HG03159 (cell line): ENCODE results near the gene PRKCE.
"Not testable (repeated sequence)": the region's sequence is repeated elsewhere in the genome, so short reads cannot be mapped to it uniquely, and the experiment has no call there.

Experiments
- ATAC-seq: cut with Tn5 transposase; IDR thresholded peaks from one replicate; pipeline ENCODE4 v1.9.1; 2021; ENCODE audit warnings: mild to moderate bottlenecking, moderate library complexity; ENCODE audit not compliant: unreplicated experiment

Gene PRKCE

DNA sequence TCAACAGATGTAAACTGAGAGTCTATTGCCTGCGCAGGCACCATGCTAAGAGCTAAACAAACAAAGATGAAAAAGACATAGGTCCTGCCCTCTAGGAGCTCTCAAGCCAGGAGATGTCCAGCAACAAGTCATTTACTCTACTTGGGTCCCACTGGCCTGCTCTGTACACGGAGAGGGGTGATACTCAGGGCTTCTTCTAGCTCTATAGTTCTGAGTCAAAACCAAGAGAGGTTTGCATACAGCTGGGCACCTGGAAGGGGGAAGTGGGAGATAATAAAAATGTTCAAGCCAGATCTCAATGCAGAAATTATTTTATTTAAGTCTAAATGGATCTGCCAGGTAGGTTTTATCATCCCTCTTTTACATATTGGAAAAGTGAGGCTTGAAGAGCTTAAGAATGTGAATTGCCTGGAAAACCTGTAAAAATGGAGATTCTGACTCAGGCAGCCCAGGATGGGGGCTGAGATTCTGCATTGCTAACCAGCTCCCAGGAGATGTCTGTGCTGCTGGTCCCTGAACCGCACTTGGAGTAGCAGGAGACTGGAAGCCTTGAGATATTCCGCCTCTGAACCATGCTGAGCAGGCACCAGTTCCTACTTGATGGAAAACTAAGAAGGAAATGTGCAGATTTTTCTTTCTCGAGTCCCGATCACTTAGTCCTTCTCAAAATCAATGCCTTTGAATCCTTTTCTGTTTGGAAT, 201.1 kb downstream of the PRKCE start:
- peak; percentile 81 for ATAC-seq

DNA sequence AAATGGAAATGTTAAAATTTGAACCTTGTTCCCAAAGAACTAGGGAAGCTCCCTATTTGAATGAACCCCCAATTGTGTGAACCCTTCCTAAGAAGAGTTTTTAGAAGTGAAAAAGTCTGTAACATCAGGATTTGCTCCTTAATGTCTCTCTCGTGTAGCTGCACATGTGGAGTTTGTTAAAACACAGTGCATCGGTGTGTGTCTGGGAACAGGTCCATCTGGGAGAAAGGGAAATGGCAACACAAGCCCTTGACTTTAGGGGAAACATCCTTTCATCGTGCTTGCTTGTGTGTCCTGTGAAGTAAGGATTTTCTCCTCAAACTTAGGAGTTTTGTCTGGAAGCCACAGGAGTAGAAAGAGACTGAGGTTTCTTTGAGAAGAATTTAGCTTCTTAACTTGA, 203.9 kb downstream of the PRKCE start:
- no peak for ATAC-seq

GRCh38 chr2:45856391-45857274, 205.2 kb downstream of the PRKCE start:
- ATAC-seq: no peak

- ATAC-seq: no peak
These were observed 205.8 kb downstream of the PRKCE start for GRCh38 chr2:45857275-45857609.

- ATAC-seq: no peak
These were observed 206.5 kb downstream of the PRKCE start for GRCh38 chr2:45857867-45858520.

DNA sequence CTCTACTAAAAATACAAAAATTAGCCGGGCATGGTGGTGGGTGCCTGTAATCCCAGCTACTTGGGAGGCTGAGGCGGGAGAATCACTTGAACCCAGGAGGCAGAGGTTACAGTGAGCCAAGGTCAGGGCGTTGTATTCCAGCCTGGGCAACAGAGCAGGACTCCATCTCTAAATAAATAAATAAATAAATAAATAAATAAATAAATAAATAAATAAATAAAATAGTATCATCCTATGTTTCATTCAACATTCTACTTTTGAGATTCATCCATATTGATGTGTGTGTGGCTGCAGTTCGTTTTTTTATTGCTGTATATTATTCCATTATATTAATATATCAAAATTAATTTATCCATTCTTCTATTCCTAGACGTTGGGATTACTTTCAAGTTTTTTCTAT, 207.4 kb downstream of the PRKCE start:
- ATAC-seq: not testable (repeated sequence)

DNA sequence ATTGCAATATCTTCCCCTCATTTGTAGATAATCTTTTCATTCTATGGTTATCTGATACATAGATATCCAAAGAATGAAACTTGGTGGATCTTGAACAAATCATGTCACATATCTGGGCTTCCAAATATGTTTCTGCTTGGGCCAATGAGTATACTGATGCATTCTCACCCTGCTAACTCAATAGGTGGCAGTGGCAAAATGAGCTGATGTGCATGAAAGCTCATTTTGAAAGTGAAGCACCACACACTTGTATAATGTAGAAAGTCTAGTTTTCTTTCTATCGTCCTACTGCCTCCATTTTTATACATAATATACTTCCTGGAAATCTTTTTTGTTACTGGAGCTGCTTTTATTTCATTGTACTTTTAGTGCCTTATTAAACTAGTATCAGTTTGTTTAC, 208.2 kb downstream of the PRKCE start:
- ATAC-seq: no peak

DNA sequence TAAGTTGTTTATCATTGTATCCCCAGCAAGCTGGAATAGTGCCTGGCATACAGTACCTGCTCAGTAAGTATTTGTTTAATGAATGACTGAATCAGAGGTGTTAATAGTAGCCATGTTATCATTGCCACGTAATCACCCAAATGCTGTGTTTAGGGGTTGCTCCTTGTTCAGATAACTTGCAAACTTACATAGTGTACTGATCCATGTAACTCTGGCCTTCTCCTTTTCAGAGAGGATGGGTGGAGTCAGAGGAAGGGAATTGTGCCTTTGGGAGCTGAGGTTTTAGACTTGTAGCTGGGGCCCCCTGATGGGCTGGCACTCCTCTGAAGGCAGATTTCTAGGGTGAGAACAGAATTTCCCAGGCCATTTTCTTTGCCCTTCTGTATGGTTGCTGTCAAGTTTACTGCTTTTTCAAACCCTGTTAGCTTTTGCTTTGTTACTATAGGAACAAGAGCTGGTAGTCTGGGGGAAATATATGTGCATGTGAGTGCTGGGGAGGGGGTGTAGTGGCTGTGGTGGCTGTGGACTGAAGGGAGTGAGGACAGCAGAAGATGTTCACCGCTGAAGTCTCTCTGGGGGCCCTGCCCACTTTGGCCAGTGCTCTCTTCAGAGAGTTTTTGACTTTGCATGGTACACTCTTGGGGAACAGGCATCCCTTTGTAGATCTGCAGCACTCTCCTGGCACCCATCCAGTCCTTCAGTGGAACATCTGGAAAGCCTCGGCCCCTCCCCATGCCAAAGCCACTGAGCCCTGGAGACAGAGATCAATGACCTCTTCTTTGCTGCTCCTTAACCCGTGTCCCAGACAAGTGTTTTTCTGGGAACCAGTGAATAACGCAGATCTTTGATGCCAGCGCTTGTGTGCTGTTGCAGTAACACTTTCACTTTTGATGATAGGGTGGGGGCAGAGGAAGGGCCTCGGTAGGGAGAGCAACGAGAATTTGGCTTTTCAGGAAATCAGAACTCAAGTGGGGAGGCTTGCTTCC, 209.0 kb downstream of the PRKCE start:
- peak; percentile 53 for ATAC-seq

GRCh38 chr2:45862843-45863242, 211.4 kb downstream of the PRKCE start:
- no peak for ATAC-seq

- no peak for ATAC-seq
These were observed 212.6 kb downstream of the PRKCE start for GRCh38 chr2:45864121-45864520.

DNA sequence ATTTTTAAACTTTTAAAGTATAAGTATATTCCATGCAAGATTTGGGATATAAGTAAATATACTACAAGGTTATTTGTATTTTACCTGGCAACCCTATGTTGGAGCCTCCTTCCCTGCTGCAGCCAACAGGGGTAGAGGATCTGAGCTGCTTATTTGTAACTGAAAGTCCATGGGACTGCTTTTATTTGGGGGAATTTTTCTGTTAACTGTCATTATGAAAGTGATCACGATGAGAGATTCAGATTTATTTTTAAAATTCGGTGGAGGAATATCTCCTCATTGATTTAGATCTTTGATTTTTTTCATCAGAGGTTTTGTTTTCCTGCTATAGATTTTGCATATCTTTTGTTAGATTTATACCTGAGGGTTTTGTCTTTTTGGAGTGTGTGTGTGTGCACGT, 215.9 kb downstream of the PRKCE start:
- no peak for ATAC-seq

DNA sequence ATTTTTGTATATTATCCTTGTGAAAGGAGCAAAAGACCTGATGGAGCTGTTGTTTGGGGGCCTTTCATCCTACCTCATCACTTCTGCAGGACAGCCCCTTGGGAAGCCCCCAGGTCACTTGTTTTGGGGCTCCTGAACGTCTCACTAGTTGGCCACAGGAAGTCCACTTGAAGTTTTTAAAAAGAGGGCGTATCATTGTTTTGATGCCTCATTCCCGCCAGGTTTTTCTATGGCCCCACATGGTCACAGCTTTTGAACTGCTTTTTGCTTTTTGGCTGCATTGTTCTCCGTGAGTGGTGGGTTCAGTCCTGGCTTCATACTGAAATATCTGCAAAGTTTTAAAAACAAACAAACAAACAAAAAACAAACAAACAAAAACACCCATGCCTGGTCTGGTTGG, 216.3 kb downstream of the PRKCE start:
- ATAC-seq: no peak

GRCh38 chr2:45869165-45869501, 217.7 kb downstream of the PRKCE start:
- no peak for ATAC-seq

DNA sequence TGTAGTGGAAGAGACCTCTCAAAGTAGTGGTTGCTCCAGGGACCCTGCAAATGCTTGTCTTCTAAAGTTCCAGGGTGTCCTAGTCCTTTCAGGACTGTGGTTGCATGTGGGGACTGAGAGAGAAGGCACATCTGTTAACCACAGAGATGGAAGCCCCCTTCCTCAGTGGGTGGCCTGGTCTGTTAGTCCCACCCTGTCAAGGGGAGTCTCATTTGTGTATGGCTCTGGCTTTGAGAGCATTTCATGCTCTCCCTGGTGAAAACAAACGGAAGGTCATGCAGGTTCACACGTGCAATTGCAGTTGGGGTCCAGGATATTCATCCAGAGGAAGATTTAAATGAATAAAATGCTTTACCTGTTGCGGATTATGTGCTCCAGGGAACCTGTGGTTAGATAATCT, 219.6 kb downstream of the PRKCE start:
- no peak for ATAC-seq

DNA sequence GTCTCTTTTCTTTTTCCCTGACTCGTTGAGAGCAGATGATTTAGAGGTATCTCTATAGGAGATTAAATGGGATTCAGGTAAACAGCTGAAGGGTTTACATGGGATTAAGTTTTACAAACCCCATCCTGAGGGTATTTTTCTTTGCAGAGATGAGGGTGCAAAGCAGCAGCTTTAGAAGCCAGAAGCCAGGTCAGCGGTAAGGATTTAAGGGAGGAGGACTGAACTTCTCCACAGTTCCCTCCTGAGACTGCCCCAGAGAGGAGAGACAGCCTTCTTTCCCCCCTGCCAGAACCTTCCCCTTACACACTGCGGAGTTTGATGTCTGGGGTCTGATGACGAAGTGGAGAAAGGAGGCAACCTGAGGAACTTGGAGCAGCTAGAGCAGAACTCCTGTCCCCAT, 220.1 kb downstream of the PRKCE start:
- ATAC-seq: no peak

DNA sequence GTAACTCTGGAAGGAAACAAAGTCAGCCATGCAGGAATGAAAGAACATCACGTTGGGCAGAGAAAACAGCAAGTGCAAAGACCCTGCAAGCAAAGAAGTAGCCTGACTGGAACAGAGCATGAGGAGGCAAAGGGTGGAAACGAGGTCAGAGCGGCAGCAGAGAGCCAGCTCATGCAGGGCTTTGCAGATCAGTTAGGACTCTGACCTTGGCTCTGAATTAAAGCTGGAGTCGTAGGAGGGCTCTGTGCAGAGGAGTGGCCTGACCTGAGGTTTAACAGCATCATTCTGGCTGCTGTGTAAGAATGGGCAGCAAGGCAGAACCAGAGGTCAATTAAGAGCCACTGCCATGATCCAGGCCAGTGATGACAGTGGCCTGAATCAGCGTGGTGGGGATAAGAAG, 220.7 kb downstream of the PRKCE start:
- ATAC-seq: no peak

- ATAC-seq: no peak
These were observed 222.9 kb downstream of the PRKCE start for GRCh38 chr2:45874344-45874743.

DNA sequence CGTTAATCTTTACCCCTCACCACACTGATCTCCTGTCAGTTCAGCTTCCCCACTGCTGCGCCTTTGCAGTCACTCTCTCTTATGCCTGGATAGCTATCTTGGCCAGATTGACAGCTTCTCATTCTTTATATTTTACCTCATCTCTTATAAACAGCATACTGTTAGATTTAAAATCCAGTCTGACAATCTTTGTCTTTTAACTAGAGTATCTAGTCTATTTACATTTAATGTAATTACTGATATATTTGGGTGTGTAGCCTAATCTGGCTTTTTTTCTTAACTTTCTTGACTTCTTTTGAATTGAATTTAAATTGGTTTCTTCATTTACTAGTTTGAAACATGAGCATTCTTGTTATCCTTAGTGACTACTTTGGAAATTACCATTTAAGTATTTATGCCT, 225.1 kb downstream of the PRKCE start:
- ATAC-seq: no peak

DNA sequence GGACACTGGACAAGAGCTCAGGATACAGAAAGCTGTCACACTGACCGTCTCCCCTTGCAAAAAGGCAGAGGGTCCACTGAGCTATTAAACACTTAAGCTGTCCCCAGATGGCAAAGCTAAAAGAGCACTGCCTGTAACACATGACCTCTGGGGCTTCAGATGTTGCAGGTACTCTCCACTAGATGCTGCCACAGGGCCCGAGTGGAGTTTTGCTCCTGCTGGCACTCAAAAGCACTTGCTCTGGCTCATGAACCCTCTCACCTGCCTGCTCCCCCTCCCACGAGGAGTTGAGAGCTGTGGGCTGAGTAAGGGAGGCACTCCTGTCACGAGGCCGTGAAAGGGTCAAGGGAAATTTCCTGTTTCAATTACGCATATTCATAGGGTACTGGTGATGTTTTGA, 227.9 kb downstream of the PRKCE start:
- no peak for ATAC-seq

DNA sequence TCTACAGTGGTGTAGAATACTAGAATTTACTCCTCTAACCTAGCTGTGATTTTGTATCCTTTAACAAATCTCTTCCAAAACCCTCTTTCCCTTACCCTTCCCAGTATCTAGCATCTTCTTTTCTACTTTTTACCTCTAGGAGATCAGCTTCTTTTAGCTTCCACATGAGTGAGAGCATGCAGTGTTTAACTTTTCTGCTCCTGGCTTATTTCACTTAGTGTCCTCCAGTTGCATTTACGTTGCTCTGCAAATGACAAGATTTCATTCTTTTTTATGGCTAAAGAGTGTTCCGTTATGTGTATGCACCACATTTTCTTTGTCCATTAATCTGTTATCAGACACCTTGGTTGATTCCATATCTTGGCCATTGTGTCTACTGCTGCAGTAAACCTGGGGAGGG, 228.5 kb downstream of the PRKCE start:
- ATAC-seq: no peak
